SW480 (cell line): ENCODE measurements around the gene OR1A2.
A peak's percentile ranks its signal among the peaks of the same experiment; 100 is the strongest.
"Not testable (repeated sequence)": the region's sequence is repeated elsewhere in the genome, so short reads cannot be mapped to it uniquely, and the experiment has no call there.

Experiments
- DNase-seq: peaks from one replicate; pipeline ENCODE4 v3.0.0-alpha.2; 2016; ENCODE audit warnings: low spot score

Gene OR1A2, protein sequence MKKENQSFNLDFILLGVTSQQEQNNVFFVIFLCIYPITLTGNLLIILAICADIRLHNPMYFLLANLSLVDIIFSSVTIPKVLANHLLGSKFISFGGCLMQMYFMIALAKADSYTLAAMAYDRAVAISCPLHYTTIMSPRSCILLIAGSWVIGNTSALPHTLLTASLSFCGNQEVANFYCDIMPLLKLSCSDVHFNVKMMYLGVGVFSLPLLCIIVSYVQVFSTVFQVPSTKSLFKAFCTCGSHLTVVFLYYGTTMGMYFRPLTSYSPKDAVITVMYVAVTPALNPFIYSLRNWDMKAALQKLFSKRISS

DNA sequence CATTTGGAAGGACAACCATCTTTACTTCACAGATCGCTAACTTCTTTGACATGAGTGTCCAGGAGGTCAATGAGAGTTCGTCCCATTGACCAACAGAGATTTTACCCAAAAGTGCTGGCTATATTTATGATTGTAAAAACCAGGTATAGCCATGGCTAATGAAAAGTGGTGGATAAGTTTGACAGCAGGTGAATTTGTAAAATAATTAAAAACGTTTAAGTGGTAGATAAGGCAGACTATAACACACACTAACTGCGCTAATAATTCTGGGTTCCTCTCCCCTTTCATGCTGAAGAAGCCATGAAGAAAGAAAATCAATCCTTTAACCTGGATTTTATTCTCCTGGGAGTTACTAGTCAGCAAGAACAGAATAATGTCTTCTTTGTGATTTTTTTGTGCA, at the start of gene OR1A2:
Gene OR1A2 (plus strand): TSS at position 301 of the 400 bp plus-strand sequence. CDS start 0 bp downstream, at position 301.
- no peak for DNase-seq

- no peak for DNase-seq
Measured at GRCh38 chr17:3157218-3157617, 40.1 kb upstream of the OR1A2 start.

DNA sequence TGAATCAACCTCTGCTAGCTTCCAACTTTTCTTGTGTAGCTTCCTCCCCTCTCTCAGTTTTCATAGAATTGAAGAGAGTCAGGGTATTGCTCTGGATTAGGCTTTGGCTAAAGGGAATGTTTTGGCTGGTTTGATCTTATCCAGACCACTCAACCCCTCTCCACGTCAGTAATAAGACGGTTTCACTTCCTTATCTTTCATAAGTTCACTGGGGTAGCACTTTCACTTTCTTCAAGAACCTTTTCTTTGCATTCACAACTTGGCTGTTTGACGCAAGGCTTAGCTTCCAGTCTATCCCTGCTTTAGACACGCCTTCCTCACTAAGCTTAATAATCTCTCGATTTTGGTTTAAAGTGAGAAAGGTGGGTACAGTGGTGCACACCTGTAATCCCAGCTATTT, 29.7 kb upstream of the OR1A2 start:
- no peak for DNase-seq

DNA sequence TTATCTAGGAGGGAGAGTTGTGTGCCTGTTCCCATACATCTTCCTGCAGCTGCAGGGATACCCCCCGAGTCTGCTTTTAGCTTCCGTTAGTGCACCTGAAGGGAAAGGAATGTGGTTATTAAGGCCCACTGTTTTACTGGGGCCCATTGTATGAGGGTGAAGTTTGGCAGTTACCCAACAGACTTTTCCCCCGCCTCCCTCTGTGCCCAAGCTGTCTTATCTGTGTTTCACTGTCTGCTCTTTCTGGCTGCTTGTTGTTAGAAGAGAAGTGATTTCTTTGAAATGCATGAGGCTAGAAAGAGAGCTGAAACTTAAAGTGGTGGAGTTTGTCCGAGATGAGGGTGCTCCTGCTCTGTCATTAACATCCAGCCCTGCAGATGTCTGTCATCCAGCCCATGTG, 7.4 kb upstream of the OR1A2 start:
- DNase-seq: no peak

DNA sequence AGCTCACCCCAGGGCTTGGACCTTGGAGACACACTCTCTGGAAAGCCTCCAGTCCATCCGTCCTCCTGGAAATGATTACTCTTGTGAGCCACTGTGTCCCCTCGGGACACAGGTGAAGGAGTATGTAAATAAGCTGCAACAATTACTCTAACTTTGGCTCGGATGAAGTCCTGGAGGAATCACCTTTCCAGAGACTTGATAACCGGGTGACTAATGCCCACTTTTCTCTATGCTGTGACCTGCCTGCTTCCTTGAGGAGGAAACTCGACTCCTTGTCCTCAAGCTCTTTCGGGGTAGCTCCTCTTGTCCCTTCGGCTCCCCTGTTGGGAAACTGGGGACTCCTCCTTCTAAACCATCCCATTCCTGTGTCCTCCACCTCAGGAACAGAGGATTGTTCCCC, 10.0 kb downstream of the OR1A2 start, which contains the start of gene OR1A1:
Gene OR1A1 (plus strand): TSS at position 301 of the 400 bp plus-strand sequence. CDS start 7,954 bp downstream, outside the sequence.
- no peak for DNase-seq

DNA sequence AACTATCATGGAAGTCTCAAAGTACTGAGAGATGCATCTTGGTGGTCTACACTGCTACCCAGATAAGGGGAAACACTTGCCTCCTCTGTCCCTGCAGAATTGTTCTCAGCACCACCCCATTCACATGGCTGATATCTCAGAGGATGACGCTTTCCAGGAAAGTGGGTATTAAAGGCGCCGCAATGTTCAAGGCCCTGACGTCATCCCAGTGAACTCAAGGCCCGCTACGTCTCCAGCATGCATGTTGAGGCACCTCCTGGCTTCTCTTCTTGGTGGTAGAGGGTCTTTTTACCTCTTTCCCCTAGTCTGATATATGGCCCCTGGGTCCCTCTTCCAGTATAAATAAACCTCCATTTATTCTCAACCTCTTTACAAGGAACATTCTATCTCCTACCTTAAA, 11.2 kb downstream of the OR1A2 start:
- no peak for DNase-seq

GRCh38 chr17:3213001-3213400, 15.7 kb downstream of the OR1A2 start:
- no peak for DNase-seq

- DNase-seq: peak; percentile 9
Measured at GRCh38 chr17:3213587-3213986, 16.3 kb downstream of the OR1A2 start.

DNA sequence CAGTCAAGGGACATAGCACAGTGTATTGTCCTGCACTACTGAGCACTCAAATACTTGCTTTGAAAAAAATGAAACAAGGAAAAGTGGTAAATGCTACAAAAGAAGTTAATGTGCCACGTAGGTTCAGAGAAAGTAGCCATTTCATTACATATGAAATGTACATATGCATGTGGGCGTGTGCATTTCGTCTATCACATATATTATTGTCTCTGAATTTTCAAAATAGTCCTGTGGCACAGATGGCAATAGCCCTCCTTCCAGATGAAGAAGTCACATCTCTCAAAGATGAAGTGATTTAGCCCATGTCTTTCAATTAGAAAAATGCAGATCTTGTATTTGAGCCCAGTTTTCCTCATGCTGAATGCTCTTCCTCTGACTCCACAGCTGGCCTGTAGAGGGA, 22.7 kb downstream of the OR1A2 start:
- DNase-seq: not testable (repeated sequence)

- no peak for DNase-seq
Measured at GRCh38 chr17:3221850-3222249, 24.5 kb downstream of the OR1A2 start.

DNA sequence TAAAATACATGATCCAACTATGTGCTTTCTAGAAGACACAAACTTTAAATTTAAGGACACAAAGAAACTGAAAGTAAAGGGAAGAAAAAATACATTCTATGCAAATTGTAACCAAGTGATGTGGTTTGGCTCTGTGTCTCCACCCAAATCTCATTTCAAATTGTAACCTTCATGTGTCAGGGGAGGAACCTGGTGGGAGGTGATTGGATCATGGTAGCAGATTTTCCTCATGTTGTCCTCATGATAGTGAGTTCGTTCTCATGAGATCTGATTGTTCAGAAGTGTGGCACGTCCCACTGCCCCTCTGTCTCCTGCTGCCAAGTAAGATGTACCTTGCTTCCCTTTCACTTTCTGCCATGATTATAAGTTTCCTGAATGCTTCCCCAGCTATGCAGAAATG, 25.2 kb downstream of the OR1A2 start:
- no peak for DNase-seq

- not testable (repeated sequence) for DNase-seq
Measured at GRCh38 chr17:3224721-3225352, 27.5 kb downstream of the OR1A2 start.

- not testable (repeated sequence) for DNase-seq
Measured at GRCh38 chr17:3232300-3232699, 35.0 kb downstream of the OR1A2 start.

DNA sequence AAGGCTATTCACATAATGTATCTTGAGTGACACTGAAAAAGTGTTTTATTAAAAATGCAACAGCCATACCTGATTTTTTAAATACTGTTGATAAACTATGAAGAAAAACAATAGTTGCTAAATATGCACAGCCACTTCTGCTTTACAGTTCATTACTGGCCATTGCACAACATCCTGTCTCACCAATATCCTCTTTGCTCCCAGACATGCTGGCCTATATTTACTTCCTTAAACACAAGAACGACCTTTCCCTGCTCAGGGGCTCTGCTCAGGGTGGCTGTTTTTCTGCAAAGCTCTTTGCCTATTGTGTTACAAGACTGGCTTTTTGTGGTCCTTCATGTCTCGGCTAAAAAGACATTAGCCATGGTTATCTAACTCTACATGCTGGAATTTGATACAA, 41.4 kb downstream of the OR1A2 start:
- DNase-seq: not testable (repeated sequence)

DNA sequence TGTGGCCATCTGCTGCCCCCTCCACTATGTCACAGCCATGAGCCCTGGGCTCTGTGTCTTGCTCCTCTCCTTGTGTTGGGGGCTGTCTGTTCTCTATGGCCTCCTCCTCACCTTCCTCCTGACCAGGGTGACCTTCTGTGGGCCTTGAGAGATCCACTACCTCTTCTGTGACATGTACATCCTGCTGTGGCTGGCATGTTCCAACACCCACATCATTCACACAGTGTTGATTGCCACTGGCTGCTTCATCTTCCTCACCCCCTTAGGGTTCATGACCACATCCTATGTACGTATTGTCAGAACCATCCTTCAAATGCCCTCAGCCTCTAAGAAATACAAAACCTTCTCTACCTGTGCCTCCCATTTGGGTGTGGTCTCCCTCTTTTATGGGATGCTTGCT, 43.7 kb downstream of the OR1A2 start:
- DNase-seq: not testable (repeated sequence)

DNA sequence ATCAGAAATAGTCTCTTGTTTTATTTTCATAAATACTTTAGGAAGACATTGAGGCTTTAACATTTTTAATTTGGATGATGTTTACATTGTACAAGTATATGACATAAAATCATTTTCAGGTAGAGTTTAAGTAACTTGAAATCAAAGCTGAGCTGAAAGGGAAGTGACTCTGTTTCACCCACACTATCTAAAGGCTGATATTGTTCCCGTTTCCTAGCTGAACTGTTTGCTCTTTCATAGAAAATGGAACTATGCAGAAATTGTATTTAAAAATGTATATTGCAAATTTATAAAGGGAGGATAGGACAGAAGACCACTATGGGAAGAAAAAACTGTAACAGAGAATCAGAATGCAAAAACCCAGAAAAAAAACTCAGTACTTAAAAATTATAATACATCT, 47.5 kb downstream of the OR1A2 start:
- DNase-seq: not testable (repeated sequence)
